HepG2 (cell line): Measurements from ENCODE around the gene WDR19. TPM values are rescaled to one million over a fixed set of nuclear protein-coding genes. Genes with fewer than 3 reads are reported as not detected.

Source experiments
- ATAC-seq: fragments of 200-7000 bp; cut with Tn5 transposase; 3 replicates; pipeline ENCODE4 v1.9.1; 2020; ENCODE audit warnings: mild to moderate bottlenecking, moderate library complexity
- BruUV-seq: library from RNA; stranded (reverse); fragments of 400-500 nt; replicated peaks from 2 replicates; lab custom pipeline; 2021; lab: Mats Ljungman, UMichigan
- CTCF ChIA-PET: fragments of 300-600 bp; formaldehyde crosslinking; extraction: SDS; loops from one replicate; lab custom pipeline; 2021; ENCODE audit warnings: low total read pairs, inconsistent platforms, low intra/inter-chr PET ratio; lab: Yijun Ruan, JAX
- POLR2A ChIA-PET: fragments of 350-600 bp; sonication (Branson Sonifier 250); formaldehyde crosslinking; loops from one replicate; lab custom pipeline; 2020; ENCODE audit warnings: antibody characterized with exemption, inconsistent platforms; lab: Yijun Ruan, JAX
- DNase-seq: peaks from one replicate; pipeline ENCODE4 v3.0.0-alpha.2; 2015; ENCODE audit warnings: low spot score
- FAIRE-seq: peaks from 3 replicates; lab custom pipeline; 2011; peaks lifted over from hg19 to GRCh38; lab: Jason Lieb, UNC
- H2AFZ ChIP-seq: one replicate; pipeline ENCODE4 v1.6.1; 2011; ENCODE audit warnings: low read length, inconsistent platforms
- H3K27ac ChIP-seq: fragments of 300-600 bp; 3 replicates; pipeline ENCODE4 v1.8.0; 2011; ENCODE audit warnings: mixed run types, mild to moderate bottlenecking, mixed read lengths, low read length, inconsistent platforms; ENCODE audit not compliant: insufficient read depth; ENCODE audit errors: extremely low read length
- H3K27me3 ChIP-seq, 2 experiments: fragments of 200-600 bp in 1 of 2; 2 replicates in 1 of 2; 3 replicates in 1 of 2; pipeline versions ENCODE4 v1.6.0 to v1.8.0; 2011; ENCODE audit warnings: low read length in 2 of 2, mild to moderate bottlenecking in 2 of 2, moderate library complexity in 2 of 2, inconsistent platforms in 1 of 2; ENCODE audit not compliant: insufficient read depth in 2 of 2, control insufficient read depth in 1 of 2
- H3K36me3 ChIP-seq, 2 experiments: fragments of 200-600 bp in 1 of 2; replicated peaks in 1 of 2; 2 replicates in 1 of 2; 3 replicates in 1 of 2; pipeline versions ENCODE4 v1.5.1 to v1.8.0; 2011; ENCODE audit warnings: low read length in 2 of 2, inconsistent platforms in 1 of 2; ENCODE audit not compliant: insufficient read depth in 2 of 2, control insufficient read depth in 1 of 2
- H3K4me1 ChIP-seq: 2 replicates; pipeline ENCODE4 v1.5.1; 2012; ENCODE audit warnings: low read length, inconsistent platforms; ENCODE audit not compliant: insufficient read depth
- H3K4me2 ChIP-seq: 2 replicates; pipeline ENCODE4 v1.6.0; 2011; ENCODE audit warnings: low read depth, low read length, inconsistent platforms
- H3K4me3 ChIP-seq, 3 experiments: fragments of 200-600 bp in 1 of 3; sonication (generic), shearing (Covaris generic) in 1 of 3; replicated peaks in 1 of 3; 2 replicates each; pipeline ENCODE4 v1.5.1; 2011 to 2016; ENCODE audit warnings: low read length in 3 of 3, inconsistent platforms in 2 of 3, low read depth in 2 of 3, mild to moderate bottlenecking in 2 of 3, control low read depth in 1 of 3, mixed read lengths in 1 of 3; ENCODE audit not compliant: insufficient read depth in 1 of 3
- H3K79me2 ChIP-seq: one replicate; pipeline ENCODE4 v1.6.1; 2011; ENCODE audit warnings: low read length, inconsistent platforms; ENCODE audit not compliant: insufficient read depth
- H3K9ac ChIP-seq: 2 replicates; pipeline ENCODE4 v1.6.0; 2011; ENCODE audit warnings: mild to moderate bottlenecking, low read depth, low read length, inconsistent platforms; ENCODE audit not compliant: insufficient read depth
- H3K9me3 ChIP-seq: 2 replicates; pipeline ENCODE4 v1.5.1; 2012; ENCODE audit warnings: mild to moderate bottlenecking, low read length
- H4K20me1 ChIP-seq: 2 replicates; pipeline ENCODE4 v1.6.0; 2011; ENCODE audit warnings: inconsistent platforms, mild to moderate bottlenecking, low read length, moderate library complexity; ENCODE audit not compliant: insufficient read depth
- DMTF1 ChIP-seq: sonication (generic); formaldehyde crosslinking; IDR thresholded peaks from 2 replicates; pipeline ENCODE4 v1.4.0; 2020; ENCODE audit warnings: mild to moderate bottlenecking, missing genetic modification reagents
- GPN1 ChIP-seq: sonication (generic); formaldehyde crosslinking; IDR thresholded peaks from 2 replicates; pipeline ENCODE4 v1.5.1; 2020; ENCODE audit warnings: missing genetic modification reagents, borderline replicate concordance
- ZNF446 ChIP-seq: sonication (generic); formaldehyde crosslinking; IDR thresholded peaks from 2 replicates; pipeline ENCODE4 v1.5.0; 2020; ENCODE audit warnings: mild to moderate bottlenecking, missing genetic modification reagents
- ZNF512B ChIP-seq: sonication (generic); formaldehyde crosslinking; IDR thresholded peaks from 2 replicates; pipeline ENCODE4 v1.5.1; 2020; ENCODE audit warnings: missing genetic modification reagents, mild to moderate bottlenecking, borderline replicate concordance
- ZNF552 ChIP-seq: sonication (generic); formaldehyde crosslinking; IDR thresholded peaks from 2 replicates; pipeline ENCODE4 v1.9.0; 2022; ENCODE audit warnings: missing genetic modification reagents, mild to moderate bottlenecking, borderline replicate concordance
- ZNF704 ChIP-seq: sonication (generic); formaldehyde crosslinking; IDR thresholded peaks from 2 replicates; pipeline ENCODE4 v1.8.1; 2023; ENCODE audit warnings: mild to moderate bottlenecking, inconsistent platforms, moderate library complexity, missing genetic modification reagents, borderline replicate concordance
- WGBS: methylation state at CpG from one replicate; pipeline ENCODE4 v1.1.6; 2017; ENCODE audit warnings: low lambda C conversion rate; 5-methylcytosine and 5-hydroxymethylcytosine counted together
- in situ Hi-C: cut with HindIII; loops from 2 replicates; pipeline ENCODE4 v1.10.0; 2017; ENCODE audit warnings: low pct_unique_long_range_greater_than_20kb; ENCODE audit not compliant: extremely low pct_ligation_motif_present
- intact Hi-C: fragments of 100-400 bp; cut with micrococcal nuclease; formaldehyde crosslinking; loops from one replicate; pipeline ENCODE4 v1.10.0; 2022; ENCODE audit not compliant: unreplicated experiment
- polyA plus RNA-seq, 8 experiments: library from polyadenylated mRNA; depleted of rRNA in 3 of 8; stranded (reverse) in 7 of 8; unstranded in 1 of 8; fragments of >200 nt; fragmentation: Illumina TruSeq in 4 of 8; extraction: Trizol in 4 of 8; gene quantifications; 2 replicates each; pipeline versions ENCODE4 v1.2.1 to v1.2.3, GENCODE V29; 2011 to 2016; ENCODE audit warnings: low read depth in 4 of 8, missing spikeins in 1 of 8, mixed read lengths in 1 of 8; ENCODE audit not compliant: insufficient read depth in 1 of 8
- total RNA-seq, 5 experiments: library from RNA; depleted of rRNA; stranded (reverse); fragments of >200 nt; fragmentation: Illumina TruSeq; extraction: Trizol; gene quantifications; 2 replicates each; pipeline ENCODE4 v1.2.3, GENCODE V29; 2016; ENCODE audit warnings: low read depth in 1 of 5

Gene WDR19
- total and polyA plus RNA-seq, 2 of the 13 experiments (the other 11 are each of a cell fraction or from before 2014, with no cell fraction given): 22.9 to 34.1 TPM

DNA sequence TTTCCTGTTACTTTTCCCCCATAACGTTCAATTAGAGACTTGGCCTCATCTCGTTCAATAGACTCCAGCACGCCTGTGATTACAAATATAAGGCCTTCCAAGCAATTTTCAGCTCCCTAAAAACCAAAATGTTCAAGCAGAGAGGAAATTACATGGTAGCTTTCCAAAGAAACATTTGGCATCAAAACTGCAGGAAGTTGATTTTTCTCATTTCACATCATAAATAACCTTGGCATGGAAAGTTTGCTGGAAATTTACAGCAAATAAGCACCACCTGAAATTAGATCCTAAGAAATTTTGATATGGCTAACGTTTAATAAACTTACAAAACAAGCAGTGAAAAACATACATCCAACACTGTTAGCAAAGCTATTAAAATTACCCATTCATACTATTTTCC lies 130.5 kb downstream of the WDR19 start:
- Histone ChIP-seq H2AFZ (no peak overlapping the region), H3K4me1 (no peaks in the 10 kb centered on the region), H4K20me1 (no peaks in the 10 kb centered on the region), H3K36me3 (peaks cover 21 to 67% of the 10 kb centered on the region in 2 experiments), H3K4me3 (no peak overlapping the region), H3K4me2 (no peak overlapping the region), H3K9ac (no peak overlapping the region), H3K27ac (no peak overlapping the region), H3K27me3 (no peaks in the 10 kb centered on the region), H3K79me2 (no peaks in the 10 kb centered on the region), H3K9me3 (no peaks in the 10 kb centered on the region)
- intact Hi-C loops (no loop called here), in situ Hi-C loops (no loop called here)
- no peak for ATAC-seq
- TF ChIP-seq ZNF704 (CRISPR knock-in tag): no peak
- no peak for TF ChIP-seq ZNF512B (CRISPR knock-in tag)
- no peak for TF ChIP-seq DMTF1 (CRISPR knock-in tag)
- no peak for TF ChIP-seq GPN1 (CRISPR knock-in tag)
- no peak for TF ChIP-seq ZNF552 (CRISPR knock-in tag)
- no peak for TF ChIP-seq ZNF446 (CRISPR knock-in tag)
- DNase-seq: no peak
- 74% methylated on average over 4 of the region's 4 CpGs for WGBS
- FAIRE-seq: no peak
- ChIA-PET CTCF (no interaction called here), POLR2A (interaction anchor here (1.0 kb wide), 1 partner anchor 53 kb away, joined by 3 read pairs; the partner anchor contains the start of gene RFC1)
- BruUV-seq: no TSS peak
